ENCODE measurements around the gene MYRF. TPM values are rescaled to one million over a fixed set of nuclear protein-coding genes. Genes with fewer than 3 reads are reported as not detected.
A peak's percentile ranks its signal among the peaks of the same experiment; 100 is the strongest.

MYRF gene
- total RNA-seq, 2 experiments from 2014 or later = 0.31 to 0.49 TPM

DNA sequence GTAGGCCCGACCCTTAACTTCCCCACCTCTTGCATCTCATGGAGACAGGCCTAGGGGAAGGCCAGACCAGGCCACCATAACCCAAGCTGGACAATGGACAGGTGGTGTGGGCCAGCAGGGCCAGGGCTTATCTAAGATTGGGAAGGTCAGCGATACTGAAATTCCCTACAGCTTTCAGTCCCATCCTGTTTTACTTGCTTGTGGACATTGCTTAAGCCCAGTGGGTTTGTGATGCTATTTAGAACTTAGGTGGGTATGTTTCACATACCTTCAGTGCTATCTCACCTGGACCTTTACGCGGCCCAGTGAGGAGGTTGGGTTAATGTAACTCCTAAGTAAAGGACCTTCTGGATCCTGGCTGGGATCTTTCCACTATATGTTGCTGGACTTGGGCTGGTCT is 77.4 kb downstream of the MYRF start:
- no peak overlapping the region for H3K4me3 Mint-ChIP-seq
- H3K4me1 Mint-ChIP-seq (ENCODE audit: low read depth) = peaks cover 32% of the 10 kb centered on the region
- H3K9me3 Mint-ChIP-seq = no peaks in the 10 kb centered on the region
- H3K27ac ChIP-seq (ENCODE audit: low read depth in 1 of 2, low read length in 2 of 2) = no peak overlapping the region
- peaks cover 0 to 11% of the 10 kb centered on the region in 2 experiments for H3K9me3 ChIP-seq (ENCODE audit: control insufficient read depth in 1 of 2, insufficient read depth in 1 of 2, low read length in 2 of 2)
- H3K4me1 ChIP-seq (ENCODE audit: insufficient read depth, low read length) = peaks cover 41% of the 10 kb centered on the region
- ATAC-seq (ENCODE audit: poor library complexity) (no peak), DNase-seq (no peak)
- TF ChIP-seq, protein P1, sequence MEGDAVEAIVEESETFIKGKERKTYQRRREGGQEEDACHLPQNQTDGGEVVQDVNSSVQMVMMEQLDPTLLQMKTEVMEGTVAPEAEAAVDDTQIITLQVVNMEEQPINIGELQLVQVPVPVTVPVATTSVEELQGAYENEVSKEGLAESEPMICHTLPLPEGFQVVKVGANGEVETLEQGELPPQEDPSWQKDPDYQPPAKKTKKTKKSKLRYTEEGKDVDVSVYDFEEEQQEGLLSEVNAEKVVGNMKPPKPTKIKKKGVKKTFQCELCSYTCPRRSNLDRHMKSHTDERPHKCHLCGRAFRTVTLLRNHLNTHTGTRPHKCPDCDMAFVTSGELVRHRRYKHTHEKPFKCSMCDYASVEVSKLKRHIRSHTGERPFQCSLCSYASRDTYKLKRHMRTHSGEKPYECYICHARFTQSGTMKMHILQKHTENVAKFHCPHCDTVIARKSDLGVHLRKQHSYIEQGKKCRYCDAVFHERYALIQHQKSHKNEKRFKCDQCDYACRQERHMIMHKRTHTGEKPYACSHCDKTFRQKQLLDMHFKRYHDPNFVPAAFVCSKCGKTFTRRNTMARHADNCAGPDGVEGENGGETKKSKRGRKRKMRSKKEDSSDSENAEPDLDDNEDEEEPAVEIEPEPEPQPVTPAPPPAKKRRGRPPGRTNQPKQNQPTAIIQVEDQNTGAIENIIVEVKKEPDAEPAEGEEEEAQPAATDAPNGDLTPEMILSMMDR (IDR thresholded peaks at IDR 0.05) = no peak
- no peaks in the 10 kb centered on the region for H3K36me3 ChIP-seq (ENCODE audit: insufficient read depth, low read length)
- ChIA-PET CTCF (interaction anchor here (3.7 kb wide), 1 partner anchor 14 kb away, joined by 18 read pairs; the partner anchor contains the start of gene FADS1), POLR2A (no interaction called here)
- intact Hi-C loops (cut with DNase I, micrococcal nuclease) = no loop called here
- H3K36me3 Mint-ChIP-seq (ENCODE audit: low read depth) = no peaks in the 10 kb centered on the region
- no peak overlapping the region for H3K4me3 ChIP-seq (ENCODE audit: low read length)
- peaks cover 70% of the 10 kb centered on the region for H3K27me3 Mint-ChIP-seq
- H3K27me3 ChIP-seq (ENCODE audit: control insufficient read depth in 1 of 2, insufficient read depth in 2 of 2, low read length in 2 of 2) = peaks cover 15 to 29% of the 10 kb centered on the region in 2 experiments
- H3K27ac Mint-ChIP-seq = no peak overlapping the region

GRCh38 chr11:61830237-61831105 is 78.0 kb downstream of the MYRF start:
- Histone ChIP-seq H3K27ac (ENCODE audit: low read depth in 1 of 2, low read length in 2 of 2) (no peak overlapping the region), H3K36me3 (ENCODE audit: insufficient read depth, low read length) (no peaks in the 10 kb centered on the region), H3K9me3 (ENCODE audit: control insufficient read depth in 1 of 2, insufficient read depth in 1 of 2, low read length in 2 of 2) (peaks cover 0 to 11% of the 10 kb centered on the region in 2 experiments), H3K27me3 (ENCODE audit: control insufficient read depth in 1 of 2, insufficient read depth in 2 of 2, low read length in 2 of 2) (peaks cover 15 to 29% of the 10 kb centered on the region in 2 experiments), H3K4me1 (ENCODE audit: insufficient read depth, low read length) (peaks cover 47% of the 10 kb centered on the region), H3K4me3 (ENCODE audit: low read length) (no peak overlapping the region)
- peaks cover 70% of the 10 kb centered on the region for H3K27me3 Mint-ChIP-seq
- ATAC-seq (ENCODE audit: poor library complexity) (no peak), DNase-seq (no peak)
- H3K9me3 Mint-ChIP-seq = no peaks in the 10 kb centered on the region
- no peak overlapping the region for H3K27ac Mint-ChIP-seq
- H3K4me1 Mint-ChIP-seq (ENCODE audit: low read depth) = peaks cover 36% of the 10 kb centered on the region
- peak overlapping the region; percentile 16 for H3K4me3 Mint-ChIP-seq
- intact Hi-C loops (cut with DNase I, micrococcal nuclease) = no loop called here
- no peaks in the 10 kb centered on the region for H3K36me3 Mint-ChIP-seq (ENCODE audit: low read depth)
- ChIA-PET POLR2A (no interaction called here), CTCF (interaction anchor here (1.2 to 3.7 kb wide), 2 partner anchors 14 to 252 kb away, joined by 3 to 18 read pairs; partner anchors contain the start of gene FADS1)
- TF ChIP-seq, protein P1 (IDR thresholded peaks at IDR 0.05) = no peak

DNA sequence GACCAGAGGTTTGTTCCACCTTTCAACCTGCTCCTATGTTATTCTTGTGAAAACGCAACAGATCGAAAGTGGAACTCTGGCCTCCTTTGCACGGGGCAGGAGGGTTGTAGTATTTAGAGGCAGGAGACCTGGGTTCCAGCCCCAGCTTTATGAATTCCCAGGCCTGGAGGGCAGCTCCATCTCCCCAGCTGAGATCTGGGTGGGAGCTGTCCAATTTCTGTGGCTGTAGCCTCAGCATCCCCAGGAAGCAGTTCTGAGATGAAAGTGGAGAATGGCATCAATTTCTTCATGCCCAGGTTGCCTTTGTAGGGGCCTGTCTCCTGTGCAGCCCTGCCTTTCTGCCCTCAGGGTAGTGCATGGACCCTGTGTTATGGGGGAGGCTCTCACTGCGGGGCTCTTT is 79.8 kb downstream of the MYRF start:
- Histone ChIP-seq H3K27ac (ENCODE audit: low read depth in 1 of 2, low read length in 2 of 2) (no peak overlapping the region), H3K36me3 (ENCODE audit: insufficient read depth, low read length) (no peaks in the 10 kb centered on the region), H3K27me3 (ENCODE audit: control insufficient read depth in 1 of 2, insufficient read depth in 2 of 2, low read length in 2 of 2) (peaks cover 15 to 26% of the 10 kb centered on the region in 2 experiments), H3K4me3 (ENCODE audit: low read length) (no peak overlapping the region), H3K9me3 (ENCODE audit: control insufficient read depth in 1 of 2, insufficient read depth in 1 of 2, low read length in 2 of 2) (peaks cover 0 to 11% of the 10 kb centered on the region in 2 experiments), H3K4me1 (ENCODE audit: insufficient read depth, low read length) (peaks cover 47% of the 10 kb centered on the region)
- ATAC-seq (ENCODE audit: poor library complexity) = no peak
- ChIA-PET POLR2A (interaction anchor here (0.6 kb wide), 1 partner anchor 32 kb away, joined by 3 read pairs; no protein-coding TSS in a partner anchor), CTCF (no interaction called here)
- Mint-ChIP-seq H3K4me1 (ENCODE audit: low read depth) (peaks cover 32% of the 10 kb centered on the region), H3K27me3 (peaks cover 58% of the 10 kb centered on the region), H3K27ac (no peak overlapping the region), H3K9me3 (no peaks in the 10 kb centered on the region), H3K4me3 (no peak overlapping the region), H3K36me3 (ENCODE audit: low read depth) (no peaks in the 10 kb centered on the region)
- TF ChIP-seq, protein P1 (IDR thresholded peaks at IDR 0.05) = no peak
- intact Hi-C loops (cut with DNase I, micrococcal nuclease) = no loop called here
- DNase-seq = no peak

All from CD4-positive, alpha-beta T cell (primary cell).